Neuronal stem cell (in vitro differentiated cells): ENCODE measurements around the gene CRHR2.
A peak's percentile ranks its signal among the peaks of the same experiment; 100 is the strongest.

ENCODE experiments used
- DNase-seq: peaks from one replicate; pipeline ENCODE4 v3.0.0-alpha.2; 2013; ENCODE audit warnings: low spot score
- H2AFZ ChIP-seq: one replicate; pipeline ENCODE4 v1.6.1; 2013; ENCODE audit warnings: mild to moderate bottlenecking, low read length, inconsistent platforms
- H2AK5ac ChIP-seq: 2 replicates; pipeline ENCODE4 v1.6.1; 2013; ENCODE audit warnings: low read depth, mild to moderate bottlenecking, inconsistent platforms, low read length, moderate library complexity, mixed read lengths
- H2BK120ac ChIP-seq: 2 replicates; pipeline ENCODE4 v1.6.1; 2013; ENCODE audit warnings: low read depth, mild to moderate bottlenecking, inconsistent platforms, low read length, moderate library complexity, mixed read lengths
- H2BK12ac ChIP-seq: one replicate; pipeline ENCODE4 v1.6.1; 2013; ENCODE audit warnings: low read length, inconsistent platforms
- H2BK15ac ChIP-seq: 2 replicates; pipeline ENCODE4 v1.6.1; 2013; ENCODE audit warnings: mild to moderate bottlenecking, low read length, inconsistent platforms, mixed read lengths
- H2BK5ac ChIP-seq: one replicate; pipeline ENCODE4 v1.6.1; 2013; ENCODE audit warnings: inconsistent platforms, mild to moderate bottlenecking, low read length, moderate library complexity
- H3K14ac ChIP-seq: one replicate; pipeline ENCODE4 v1.6.1; 2013; ENCODE audit warnings: low read length, inconsistent platforms
- H3K18ac ChIP-seq: 2 replicates; pipeline ENCODE4 v1.6.1; 2013; ENCODE audit warnings: low read length, inconsistent platforms
- H3K23ac ChIP-seq: 2 replicates; pipeline ENCODE4 v1.6.1; 2013; ENCODE audit warnings: low read depth, mild to moderate bottlenecking, mixed read lengths, low read length, inconsistent platforms; ENCODE audit not compliant: poor library complexity
- H3K27ac ChIP-seq: replicated peaks from 3 replicates; pipeline ENCODE4 v1.5.1; 2013; ENCODE audit warnings: low read length, inconsistent platforms
- H3K27me3 ChIP-seq, 3 experiments: 2 replicates each; pipeline ENCODE4 v1.6.1; 2013; ENCODE audit warnings: low read length in 3 of 3, mild to moderate bottlenecking in 2 of 3, inconsistent platforms in 1 of 3, low read depth in 1 of 3, mixed read lengths in 1 of 3, moderate library complexity in 1 of 3; ENCODE audit not compliant: control insufficient read depth in 3 of 3, insufficient read depth in 3 of 3
- H3K36me3 ChIP-seq, 2 donors: replicated peaks in 1 of 2; 2 replicates each; pipeline ENCODE4 v1.6.1; 2013; ENCODE audit warnings: low read length in 2 of 2; ENCODE audit not compliant: control insufficient read depth in 2 of 2, insufficient read depth in 2 of 2
- H3K4ac ChIP-seq: 2 replicates; pipeline ENCODE4 v1.6.1; 2013; ENCODE audit warnings: inconsistent platforms, mild to moderate bottlenecking, low read length, moderate library complexity
- H3K4me1 ChIP-seq, 2 donors: 1 replicate in 1 of 2; 2 replicates in 1 of 2; pipeline ENCODE4 v1.6.1; 2013; ENCODE audit warnings: low read length in 2 of 2, low read depth in 1 of 2; ENCODE audit not compliant: control insufficient read depth in 2 of 2, insufficient read depth in 1 of 2
- H3K4me2 ChIP-seq: one replicate; pipeline ENCODE4 v1.6.1; 2013; ENCODE audit warnings: mild to moderate bottlenecking, low read length, inconsistent platforms; ENCODE audit not compliant: insufficient read depth, poor library complexity, severe bottlenecking
- H3K4me3 ChIP-seq, 2 donors: 2 replicates each; pipeline ENCODE4 v1.5.1; 2013; ENCODE audit warnings: low read length in 2 of 2, mild to moderate bottlenecking in 2 of 2, inconsistent platforms in 1 of 2, moderate library complexity in 1 of 2
- H3K79me1 ChIP-seq: one replicate; pipeline ENCODE4 v1.6.1; 2013; ENCODE audit warnings: low read depth, mild to moderate bottlenecking, inconsistent platforms, low read length, moderate library complexity
- H3K9ac ChIP-seq: one replicate; pipeline ENCODE4 v1.6.1; 2013; ENCODE audit warnings: mild to moderate bottlenecking, low read depth, low read length, inconsistent platforms; ENCODE audit not compliant: poor library complexity
- H3K9me3 ChIP-seq, 2 donors: replicated peaks in 1 of 2; 2 replicates each; pipeline versions ENCODE3 to v1.6.1; 2013; ENCODE audit warnings: low read length in 2 of 2, mild to moderate bottlenecking in 2 of 2, inconsistent platforms in 1 of 2, low read depth in 1 of 2, mixed read lengths in 1 of 2, moderate library complexity in 1 of 2; ENCODE audit not compliant: control insufficient read depth in 2 of 2, insufficient read depth in 1 of 2
- H4K8ac ChIP-seq: one replicate; pipeline ENCODE4 v1.6.1; 2013; ENCODE audit warnings: low read depth, mild to moderate bottlenecking, inconsistent platforms, low read length, moderate library complexity
- H4K91ac ChIP-seq: one replicate; pipeline ENCODE4 v1.6.1; 2013; ENCODE audit warnings: low read length, low read depth, mild to moderate bottlenecking, inconsistent platforms; ENCODE audit not compliant: poor library complexity
- WGBS, 2 donors: extraction: QIAGEN DNeasy Blood & Tissue Kit; methylation state at CpG; one replicate each; pipeline ENCODE4 v1.1.7; 2013; ENCODE audit warnings: missing lambda C conversion rate in 2 of 2, mixed read lengths in 1 of 2; ENCODE audit not compliant: insufficient read length in 2 of 2, insufficient replicate concordance in 1 of 2; ENCODE audit errors: extremely low coverage in 2 of 2; 5-methylcytosine and 5-hydroxymethylcytosine counted together

The CRHR2 gene

GRCh38 chr7:30661926-30662325, 20.3 kb downstream of the CRHR2 start:
- Histone ChIP-seq H3K27me3 (peaks cover 0 to 15% (median 0%) of the 10 kb centered on the region in 3 experiments), H3K27ac (no peak overlapping the region), H3K36me3 (no peaks in the 10 kb centered on the region), H3K23ac (no peak overlapping the region), H3K4me2 (no peak overlapping the region), H2BK12ac (no peak overlapping the region), H3K18ac (no peak overlapping the region), H2BK15ac (no peak overlapping the region), H4K8ac (no peak overlapping the region), H3K14ac (no peak overlapping the region), H2AFZ (no peak overlapping the region), H3K4ac (no peak overlapping the region), H2BK120ac (no peak overlapping the region), H3K79me1 (no peaks in the 10 kb centered on the region), H3K9me3 (no peaks in the 10 kb centered on the region), H2BK5ac (no peak overlapping the region), H3K4me1 (no peaks in the 10 kb centered on the region), H3K4me3 (no peak overlapping the region), H3K9ac (no peak overlapping the region), H2AK5ac (no peak overlapping the region), H4K91ac (no peak overlapping the region)
- no peak for DNase-seq
- WGBS, 2 donors, result no CpG with 5 or more reads among the region's 6 CpGs

- Histone ChIP-seq H3K23ac (peak overlapping the region; percentile 52), H4K91ac (no peak overlapping the region), H2BK120ac (peak overlapping the region; percentile 13), H2AFZ (no peak overlapping the region), H3K36me3 (no peaks in the 10 kb centered on the region), H3K4me3 (no peak overlapping the region), H2BK15ac (no peak overlapping the region), H3K4ac (no peak overlapping the region), H3K79me1 (no peaks in the 10 kb centered on the region), H4K8ac (no peak overlapping the region), H2BK5ac (no peak overlapping the region), H2BK12ac (no peak overlapping the region), H3K9ac (no peak overlapping the region), H3K14ac (no peak overlapping the region), H3K4me2 (no peak overlapping the region), H3K27ac (no peak overlapping the region), H3K4me1 (no peaks in the 10 kb centered on the region), H3K9me3 (no peaks in the 10 kb centered on the region), H2AK5ac (peak overlapping the region; percentile 32), H3K27me3 (peaks cover 0 to 24% (median 0%) of the 10 kb centered on the region in 3 experiments), H3K18ac (peak overlapping the region; percentile 12)
- WGBS, 2 donors, result no CpG with 5 or more reads among the region's 16 CpGs
- no peak for DNase-seq
These were observed 21.7 kb downstream of the CRHR2 start for GRCh38 chr7:30660331-30661255.

- Histone ChIP-seq H3K4me1 (no peaks in the 10 kb centered on the region), H2BK120ac (no peak overlapping the region), H3K4me2 (no peak overlapping the region), H4K8ac (no peak overlapping the region), H2AFZ (no peak overlapping the region), H2AK5ac (no peak overlapping the region), H4K91ac (no peak overlapping the region), H3K4me3 (no peak overlapping the region), H3K36me3 (peaks cover 0 to 5% of the 10 kb centered on the region in 2 donors), H2BK5ac (no peak overlapping the region), H3K79me1 (peaks cover 2% of the 10 kb centered on the region), H3K27me3 (peaks cover 0 to 24% (median 0%) of the 10 kb centered on the region in 3 experiments), H2BK12ac (no peak overlapping the region), H3K4ac (no peak overlapping the region), H3K9me3 (no peaks in the 10 kb centered on the region), H3K18ac (no peak overlapping the region), H3K9ac (no peak overlapping the region), H2BK15ac (no peak overlapping the region), H3K23ac (no peak overlapping the region), H3K14ac (no peak overlapping the region), H3K27ac (no peak overlapping the region)
- WGBS, 2 donors, result no CpG with 5 or more reads among the region's 3 CpGs
- no peak for DNase-seq
These were observed 22.9 kb downstream of the CRHR2 start for GRCh38 chr7:30659312-30659711.

GRCh38 chr7:30658479-30659074, 23.7 kb downstream of the CRHR2 start:
- no CpG with 5 or more reads among the region's 3 CpGs for WGBS, 2 donors
- H3K4me2 ChIP-seq, result no peak overlapping the region
- H2BK120ac ChIP-seq, result no peak overlapping the region
- no peak overlapping the region for H2BK5ac ChIP-seq
- no peak overlapping the region for H4K8ac ChIP-seq
- no peak overlapping the region for H3K18ac ChIP-seq
- H3K4ac ChIP-seq, result no peak overlapping the region
- H2BK12ac ChIP-seq, result no peak overlapping the region
- no peak overlapping the region for H3K23ac ChIP-seq
- H3K9ac ChIP-seq, result no peak overlapping the region
- no peaks in the 10 kb centered on the region for H3K9me3 ChIP-seq
- no peaks in the 10 kb centered on the region for H3K4me1 ChIP-seq
- no peak overlapping the region for H2AK5ac ChIP-seq
- DNase-seq, result no peak
- peaks cover 0 to 24% (median 0%) of the 10 kb centered on the region in 3 experiments for H3K27me3 ChIP-seq
- H3K27ac ChIP-seq, result no peak overlapping the region
- no peak overlapping the region for H2AFZ ChIP-seq
- peaks cover 0 to 6% of the 10 kb centered on the region in 2 donors for H3K36me3 ChIP-seq
- no peak overlapping the region for H2BK15ac ChIP-seq
- no peak overlapping the region for H4K91ac ChIP-seq
- peaks cover 2% of the 10 kb centered on the region for H3K79me1 ChIP-seq
- H3K14ac ChIP-seq, result no peak overlapping the region
- no peak overlapping the region for H3K4me3 ChIP-seq
